ENCODE data around the gene DARS1. TPM values are rescaled to one million over a fixed set of nuclear protein-coding genes. Genes with fewer than 3 reads are reported as not detected.
"Not testable (repeated sequence)": the region's sequence is repeated elsewhere in the genome, so short reads cannot be mapped to it uniquely, and the experiment has no call there.

Gene DARS1
- total and polyA plus RNA-seq, 3 experiments from 2014 or later = 102 to 146 (median 143) TPM

- Mint-ChIP-seq H3K27me3 (peaks cover 18 to 19% of the 10 kb centered on the region in 2 donors), H3K9me3 (peaks cover 0 to 2% (median 0%) of the 10 kb centered on the region in 5 donors), H3K27ac (no peak overlapping the region), H3K4me1 (no peaks in the 10 kb centered on the region), H3K4me3 (no peak overlapping the region), H3K36me3 (peaks cover 0 to 2% (median 0%) of the 10 kb centered on the region in 3 donors)
- no peaks in the 10 kb centered on the region for H3K9me3 ChIP-seq (ENCODE audit: low read length)
- DNase-seq = no peak
- H3K36me3 ChIP-seq (ENCODE audit: insufficient read depth, low read length) = no peaks in the 10 kb centered on the region
- no peak overlapping the region for H3K27ac ChIP-seq (ENCODE audit: low read depth, low read length)
- H3K4me3 ChIP-seq (ENCODE audit: low read length) = no peak overlapping the region
- CTCF ChIA-PET = no interaction called here
- no peaks in the 10 kb centered on the region for H3K4me1 ChIP-seq (ENCODE audit: insufficient read depth, low read length)
- POLR2A ChIA-PET = no interaction called here
- H3K27me3 ChIP-seq (ENCODE audit: insufficient read depth, low read length, poor library complexity, severe bottlenecking) = no peaks in the 10 kb centered on the region
These were observed 95.3 kb downstream of the DARS1 start for GRCh38 chr2:135890149-135890548.

- CTCF ChIA-PET; H3K36me3 Mint-ChIP-seq; H3K27me3 ChIP-seq (ENCODE audit: insufficient read depth, low read length, poor library complexity, severe bottlenecking); H3K36me3 ChIP-seq (ENCODE audit: insufficient read depth, low read length); H3K4me3 Mint-ChIP-seq; H3K4me1 ChIP-seq (ENCODE audit: insufficient read depth, low read length); H3K4me3 ChIP-seq (ENCODE audit: low read length); H3K9me3 ChIP-seq (ENCODE audit: low read length); H3K9me3 Mint-ChIP-seq; POLR2A ChIA-PET; H3K4me1 Mint-ChIP-seq; DNase-seq; H3K27ac ChIP-seq (ENCODE audit: low read depth, low read length): not testable (repeated sequence)
- peaks cover 21 to 23% of the 10 kb centered on the region in 2 donors for H3K27me3 Mint-ChIP-seq
- peak overlapping the region in 1 of 8 donors; percentile 13 for H3K27ac Mint-ChIP-seq
These were observed 96.8 kb downstream of the DARS1 start for GRCh38 chr2:135888587-135888986.

- Mint-ChIP-seq H3K27me3 (peaks cover 21 to 23% of the 10 kb centered on the region in 2 donors), H3K27ac (no peak overlapping the region)
- POLR2A ChIA-PET = interaction anchor here (0.6 kb wide), 1 partner anchor 17 kb away, joined by 3 read pairs; no protein-coding TSS in a partner anchor
These were observed 99.7 kb downstream of the DARS1 start for GRCh38 chr2:135885709-135886108.

GRCh38 chr2:135882415-135882814 is 103.0 kb downstream of the DARS1 start:
- CTCF ChIA-PET = no interaction called here
- DNase-seq = no peak
- no peaks in the 10 kb centered on the region for H3K9me3 ChIP-seq (ENCODE audit: low read length)
- Mint-ChIP-seq H3K9me3 (no peaks in the 10 kb centered on the region), H3K36me3 (peaks cover 0 to 3% (median 0%) of the 10 kb centered on the region in 3 donors), H3K4me1 (peaks cover 0 to 4% (median 3%) of the 10 kb centered on the region in 3 donors), H3K27me3 (peaks cover 16 to 17% of the 10 kb centered on the region in 2 donors), H3K27ac (no peak overlapping the region), H3K4me3 (no peak overlapping the region)
- POLR2A ChIA-PET = no interaction called here
- H3K36me3 ChIP-seq (ENCODE audit: insufficient read depth, low read length) = no peaks in the 10 kb centered on the region
- no peak overlapping the region for H3K4me3 ChIP-seq (ENCODE audit: low read length)
- H3K27ac ChIP-seq (ENCODE audit: low read depth, low read length) = no peak overlapping the region
- no peaks in the 10 kb centered on the region for H3K27me3 ChIP-seq (ENCODE audit: insufficient read depth, low read length, poor library complexity, severe bottlenecking)
- no peaks in the 10 kb centered on the region for H3K4me1 ChIP-seq (ENCODE audit: insufficient read depth, low read length)

More at GRCh38 chr2:135885709-135886108, 99.7 kb downstream of the DARS1 start:
- Histone ChIP-seq H3K27me3 (ENCODE audit: insufficient read depth, low read length, poor library complexity, severe bottlenecking) (no peaks in the 10 kb centered on the region), H3K4me1 (ENCODE audit: insufficient read depth, low read length) (no peaks in the 10 kb centered on the region), H3K9me3 (ENCODE audit: low read length) (no peaks in the 10 kb centered on the region), H3K27ac (ENCODE audit: low read depth, low read length) (no peak overlapping the region), H3K36me3 (ENCODE audit: insufficient read depth, low read length) (no peaks in the 10 kb centered on the region), H3K4me3 (ENCODE audit: low read length) (no peak overlapping the region)
- H3K4me1 Mint-ChIP-seq = no peaks in the 10 kb centered on the region
- CTCF ChIA-PET = interaction anchor here (1.3 kb wide), 1 partner anchor 88 kb away, joined by 4 read pairs; no protein-coding TSS in a partner anchor
- H3K4me3 Mint-ChIP-seq = no peak overlapping the region
- peaks cover 0 to 2% (median 0%) of the 10 kb centered on the region in 3 donors for H3K36me3 Mint-ChIP-seq
- DNase-seq = no peak
- peaks cover 0 to 2% (median 0%) of the 10 kb centered on the region in 5 donors for H3K9me3 Mint-ChIP-seq

- Mint-ChIP-seq H3K36me3 (peaks cover 0 to 28% (median 4%) of the 10 kb centered on the region in 3 donors), H3K4me1 (peaks cover 33 to 44% (median 40%) of the 10 kb centered on the region in 3 donors), H3K27ac (peak overlapping the region; percentile 83 to 95 (median 91)), H3K4me3 (peak overlapping the region; percentile 85 to 96 (median 90))
- not testable (repeated sequence) for H3K27me3 Mint-ChIP-seq; DNase-seq; H3K9me3 ChIP-seq (ENCODE audit: low read length); H3K27me3 ChIP-seq (ENCODE audit: insufficient read depth, low read length, poor library complexity, severe bottlenecking); H3K36me3 ChIP-seq (ENCODE audit: insufficient read depth, low read length); H3K9me3 Mint-ChIP-seq
- H3K4me1 ChIP-seq (ENCODE audit: insufficient read depth, low read length) = peaks cover 23% of the 10 kb centered on the region
- POLR2A ChIA-PET = interaction anchor here (0.7 to 1.0 kb wide), 3 partner anchors 136 to 500 kb away, joined by 3 to 5 read pairs (median 4); partner anchors contain the start of gene R3HDM1
- CTCF ChIA-PET = interaction anchor here (1.8 to 1.9 kb wide), 2 partner anchors 79 to 508 kb away, joined by 7 to 9 read pairs; no protein-coding TSS in a partner anchor
- peak overlapping the region; percentile 92 for H3K27ac ChIP-seq (ENCODE audit: low read depth, low read length)
- peak overlapping the region; percentile 71 for H3K4me3 ChIP-seq (ENCODE audit: low read length)
These were observed 108.7 kb downstream of the DARS1 start for GRCh38 chr2:135876770-135877169.

GRCh38 chr2:135876066-135876711 is 109.2 kb downstream of the DARS1 start, which contains the start of gene MCM6:
TSS of gene MCM6 (minus strand) at chr2:135876443. CDS start at chr2:135876365, 78 bp downstream.
- Histone ChIP-seq H3K9me3 (ENCODE audit: low read length) (no peaks in the 10 kb centered on the region), H3K4me1 (ENCODE audit: insufficient read depth, low read length) (peaks cover 23% of the 10 kb centered on the region), H3K4me3 (ENCODE audit: low read length) (peak within 1 kb of the TSS; percentile 71), H3K36me3 (ENCODE audit: insufficient read depth, low read length) (no peaks in the 10 kb centered on the region), H3K27me3 (ENCODE audit: insufficient read depth, low read length, poor library complexity, severe bottlenecking) (no peaks in the 10 kb centered on the region), H3K27ac (ENCODE audit: low read depth, low read length) (peak within 1 kb of the TSS; percentile 92)
- Mint-ChIP-seq H3K36me3 (peaks cover 0 to 34% (median 5%) of the 10 kb centered on the region in 3 donors), H3K9me3 (peaks cover 0 to 1% (median 0%) of the 10 kb centered on the region in 5 donors), H3K27me3 (peaks cover 0 to 2% of the 10 kb centered on the region in 2 donors), H3K4me1 (peaks cover 35 to 50% (median 46%) of the 10 kb centered on the region in 3 donors), H3K4me3 (peak within 1 kb of the TSS; percentile 91 to 98 (median 94)), H3K27ac (peak within 1 kb of the TSS; percentile 83 to 99 (median 98))
- DNase-seq = peak; percentile 95 to 99 (median 97)
- POLR2A ChIA-PET = interaction anchor here (0.7 to 1.1 kb wide), 4 partner anchors 133 to 500 kb away, joined by 3 to 6 read pairs (median 4); partner anchors contain the start of gene R3HDM1
- CTCF ChIA-PET = interaction anchor here (1.0 to 1.9 kb wide), 4 partner anchors 17 to 548 kb away, joined by 3 to 9 read pairs (median 5); no protein-coding TSS in a partner anchor

GRCh38 chr2:135875491-135876065 is 109.8 kb downstream of the DARS1 start:
- H3K4me3 Mint-ChIP-seq = peak overlapping the region; percentile 85 to 98 (median 94)
- H3K36me3 Mint-ChIP-seq = peaks cover 0 to 38% (median 5%) of the 10 kb centered on the region in 3 donors
- peaks cover 35 to 53% (median 48%) of the 10 kb centered on the region in 3 donors for H3K4me1 Mint-ChIP-seq
- Histone ChIP-seq H3K36me3 (ENCODE audit: insufficient read depth, low read length) (peaks cover 2% of the 10 kb centered on the region), H3K9me3 (ENCODE audit: low read length) (no peaks in the 10 kb centered on the region), H3K27me3 (ENCODE audit: insufficient read depth, low read length, poor library complexity, severe bottlenecking) (no peaks in the 10 kb centered on the region), H3K27ac (ENCODE audit: low read depth, low read length) (peak overlapping the region; percentile 92), H3K4me3 (ENCODE audit: low read length) (peak overlapping the region; percentile 71), H3K4me1 (ENCODE audit: insufficient read depth, low read length) (peaks cover 23% of the 10 kb centered on the region)
- peak; percentile 60 to 86 (median 77) for DNase-seq
- ChIA-PET POLR2A (interaction anchor here (0.6 to 1.1 kb wide), 7 partner anchors 17 to 345 kb away, joined by 3 to 6 read pairs (median 4); partner anchors contain the start of genes R3HDM1, UBXN4 and ZRANB3), CTCF (interaction anchor here (0.7 to 1.9 kb wide), 5 partner anchors 16 to 548 kb away, joined by 3 to 9 read pairs (median 3); no protein-coding TSS in a partner anchor)
- H3K27me3 Mint-ChIP-seq = peaks cover 0 to 2% of the 10 kb centered on the region in 2 donors
- peaks cover 0 to 1% (median 0%) of the 10 kb centered on the region in 5 donors for H3K9me3 Mint-ChIP-seq
- H3K27ac Mint-ChIP-seq = peak overlapping the region; percentile 83 to 99 (median 98)

Data from CD8-positive, alpha-beta memory T cell (primary cell).